GM19395 (cell line): ENCODE data around the gene IQCE.

Source experiments
- ATAC-seq: cut with Tn5 transposase; IDR thresholded peaks from one replicate; pipeline ENCODE4 v1.9.1; 2021; ENCODE audit warnings: mild to moderate bottlenecking, moderate library complexity; ENCODE audit not compliant: unreplicated experiment

Gene IQCE

GRCh38 chr7:2644220-2644561 is 85.4 kb downstream of the IQCE start:
- ATAC-seq: no peak

- peak; percentile 46 for ATAC-seq
These were observed 85.9 kb downstream of the IQCE start for GRCh38 chr7:2644562-2645273.

GRCh38 chr7:2645274-2645868 is 86.6 kb downstream of the IQCE start:
- ATAC-seq: peak; percentile 77

GRCh38 chr7:2646336-2646679 is 87.5 kb downstream of the IQCE start:
- no peak for ATAC-seq

DNA sequence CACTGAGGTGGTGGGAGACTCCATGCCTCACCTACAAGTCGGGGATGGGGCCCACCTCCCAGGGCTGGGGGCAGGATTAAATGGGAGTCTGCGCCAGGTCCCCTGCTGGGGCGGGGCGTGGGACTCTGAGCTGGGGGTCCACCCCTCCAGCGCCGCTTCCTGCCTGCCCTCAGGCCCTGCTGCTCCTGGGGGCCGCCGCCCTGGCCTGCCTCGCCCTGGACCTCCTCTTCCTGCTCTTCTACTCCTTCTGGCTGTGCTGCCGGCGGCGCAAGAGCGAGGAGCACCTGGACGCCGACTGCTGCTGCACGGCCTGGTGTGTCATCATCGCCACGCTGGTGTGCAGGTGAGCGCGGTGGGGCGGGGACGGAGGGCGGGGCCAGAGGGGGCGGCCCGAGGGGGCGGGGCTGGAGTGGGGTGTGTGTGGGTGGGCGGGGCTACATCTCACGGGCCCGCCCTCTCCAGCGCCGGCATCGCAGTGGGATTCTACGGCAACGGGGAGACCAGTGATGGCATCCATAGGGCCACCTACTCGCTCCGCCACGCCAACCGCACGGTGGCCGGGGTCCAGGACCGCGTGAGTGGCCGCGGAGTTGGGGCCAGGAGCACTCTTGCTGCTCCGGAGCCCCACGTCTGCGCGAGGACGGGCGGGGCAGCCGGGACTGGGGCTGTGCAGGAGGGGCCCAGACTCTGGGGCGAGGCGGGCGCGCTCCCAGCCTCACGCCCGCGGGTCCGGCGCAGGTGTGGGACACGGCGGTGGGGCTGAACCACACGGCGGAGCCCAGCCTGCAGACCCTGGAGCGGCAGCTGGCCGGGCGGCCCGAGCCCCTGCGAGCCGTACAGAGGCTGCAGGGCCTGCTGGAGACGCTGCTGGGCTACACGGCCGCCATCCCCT is 88.1 kb downstream of the IQCE start:
- no peak for ATAC-seq

DNA sequence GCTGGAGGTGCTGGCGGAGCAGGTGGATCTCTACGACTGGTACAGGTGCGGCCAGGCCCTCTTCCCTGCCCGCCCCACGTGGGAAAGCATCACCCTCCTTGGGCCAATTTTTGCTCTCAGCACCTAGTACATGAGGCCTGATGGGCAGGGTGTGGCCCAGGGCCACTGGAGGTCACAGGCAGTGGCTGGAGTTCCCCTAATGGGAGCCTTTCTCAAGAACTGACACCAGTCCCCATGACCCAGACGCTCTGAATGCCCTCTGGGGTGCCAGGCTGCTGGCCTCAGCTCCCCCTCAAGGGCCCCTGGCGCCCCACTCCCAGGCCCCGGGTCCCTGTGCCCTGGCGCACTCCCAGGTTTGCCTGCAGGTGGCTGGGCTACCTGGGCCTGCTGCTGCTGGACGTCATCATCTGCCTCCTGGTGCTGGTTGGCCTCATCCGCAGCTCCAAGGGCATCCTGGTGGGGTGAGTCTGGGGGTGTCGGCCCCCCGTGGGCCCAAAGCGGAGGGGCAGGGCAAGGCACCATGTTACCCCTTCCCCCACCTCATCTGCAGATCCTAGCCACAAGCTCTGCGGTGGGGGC is 88.9 kb downstream of the IQCE start:
- ATAC-seq: no peak

GRCh38 chr7:2649139-2649838 is 90.5 kb downstream of the IQCE start:
- ATAC-seq: no peak

DNA sequence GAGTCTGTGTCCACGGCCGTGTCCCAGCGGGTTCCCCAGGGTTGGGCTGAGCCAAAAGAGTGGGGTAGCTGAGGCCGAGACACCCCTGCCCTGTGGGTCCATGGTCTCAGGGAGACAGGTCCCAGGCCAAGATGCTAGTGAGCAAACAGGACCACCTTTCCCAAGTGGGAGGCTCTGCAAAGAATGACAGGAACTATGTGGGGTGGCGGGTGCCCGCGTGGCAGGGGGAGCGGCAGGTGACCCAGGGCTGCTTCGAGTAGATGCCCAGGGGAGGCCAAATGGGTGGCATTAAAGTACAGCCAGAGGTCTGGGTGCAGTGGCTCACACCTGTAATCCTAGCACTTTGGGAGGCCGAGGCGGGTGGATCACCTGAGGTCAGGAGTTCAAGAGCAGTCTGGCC is 91.2 kb downstream of the IQCE start:
- no peak for ATAC-seq

- no peak for ATAC-seq
These were observed 91.7 kb downstream of the IQCE start for GRCh38 chr7:2650451-2650850.

DNA sequence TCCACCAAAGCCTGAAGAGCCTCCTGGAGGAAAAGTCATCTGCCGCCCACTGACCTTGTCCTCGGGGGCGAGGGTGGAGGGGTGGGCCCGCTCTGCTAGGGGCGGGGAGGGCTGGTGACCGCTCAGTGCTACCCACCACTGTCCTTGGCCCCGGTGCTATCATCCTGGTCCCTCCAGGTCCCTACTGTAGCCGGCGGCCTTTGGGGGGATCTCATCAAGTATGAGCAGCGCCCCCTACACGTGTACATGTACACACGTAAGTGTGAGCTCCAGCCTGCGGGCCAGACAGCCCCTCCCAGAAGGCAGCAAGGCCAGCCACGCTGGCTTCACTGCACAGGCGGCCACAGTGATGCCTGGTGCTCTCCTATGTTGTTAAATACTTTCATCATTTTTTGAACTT is 92.6 kb downstream of the IQCE start:
- no peak for ATAC-seq

GRCh38 chr7:2651847-2652735 is 93.3 kb downstream of the IQCE start:
- no peak for ATAC-seq

DNA sequence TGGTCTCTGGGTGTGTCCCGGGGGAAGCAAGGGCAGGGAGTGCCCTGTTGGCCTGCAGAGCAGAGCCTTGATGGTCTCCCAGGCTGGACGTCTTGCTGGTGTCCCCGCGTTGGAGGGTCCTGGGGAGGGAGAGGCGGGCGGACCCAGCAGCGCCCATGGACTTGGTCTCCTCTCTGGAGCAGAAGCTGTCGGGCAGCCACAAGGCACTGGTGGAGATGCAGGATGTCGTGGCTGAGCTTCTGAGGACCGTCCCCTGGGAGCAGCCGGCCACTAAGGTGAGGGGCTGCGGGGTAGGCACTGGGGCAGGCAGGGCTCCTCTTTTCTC is 93.9 kb downstream of the IQCE start:
- ATAC-seq: no peak

- ATAC-seq: no peak
These were observed 95.3 kb downstream of the IQCE start for GRCh38 chr7:2654059-2654458.

DNA sequence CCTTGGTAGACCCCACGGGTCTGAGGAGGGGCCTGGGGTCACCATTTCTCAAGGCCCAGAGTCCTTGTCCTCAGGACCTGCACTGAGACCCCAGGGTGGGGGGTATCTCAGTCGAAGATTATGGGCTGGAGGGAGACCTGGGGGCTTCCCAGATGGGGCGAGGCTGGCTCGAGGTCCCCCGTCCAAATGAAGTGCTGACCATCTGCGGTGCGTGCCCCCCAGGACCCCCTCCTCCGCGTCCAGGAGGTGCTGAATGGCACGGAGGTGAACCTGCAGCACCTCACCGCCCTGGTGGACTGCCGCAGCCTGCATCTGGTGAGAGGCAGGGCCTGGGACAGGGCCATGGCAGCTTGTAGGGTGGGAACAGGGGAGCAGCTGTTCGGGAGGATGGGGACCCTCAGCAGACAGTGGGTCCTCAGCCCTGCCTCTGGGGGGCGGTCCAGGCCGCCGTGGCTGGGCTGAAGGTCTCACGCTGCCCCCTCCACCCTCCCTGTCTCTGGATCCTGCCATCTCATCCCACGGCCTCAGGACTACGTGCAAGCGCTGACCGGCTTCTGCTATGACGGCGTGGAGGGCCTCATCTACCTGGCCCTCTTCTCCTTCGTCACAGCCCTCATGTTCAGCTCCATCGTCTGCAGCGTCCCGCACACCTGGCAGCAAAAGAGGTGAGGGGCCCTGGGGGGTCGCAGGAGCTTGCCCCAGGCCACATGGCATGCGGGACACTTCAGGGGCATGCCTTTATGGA is 97.3 kb downstream of the IQCE start:
- ATAC-seq: no peak

DNA sequence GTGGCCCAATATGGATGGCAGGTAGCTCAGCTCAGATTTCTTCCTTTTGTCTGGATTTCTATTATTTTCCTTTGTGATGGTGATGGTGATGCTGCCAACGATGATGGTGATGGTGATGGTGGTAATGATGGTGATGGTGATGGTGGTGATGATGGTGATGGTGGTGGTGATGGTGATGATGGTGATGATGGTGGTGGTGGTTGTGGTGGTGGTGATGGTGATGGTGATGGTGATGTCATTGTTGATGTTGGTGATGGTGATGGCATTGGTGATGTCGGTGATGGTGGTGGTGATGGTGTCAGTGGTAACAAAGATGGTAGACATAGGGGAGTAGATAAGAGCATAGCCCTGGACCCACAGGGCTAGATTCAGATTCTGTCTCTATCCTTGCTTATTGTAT is 98.4 kb downstream of the IQCE start:
- ATAC-seq: no peak

DNA sequence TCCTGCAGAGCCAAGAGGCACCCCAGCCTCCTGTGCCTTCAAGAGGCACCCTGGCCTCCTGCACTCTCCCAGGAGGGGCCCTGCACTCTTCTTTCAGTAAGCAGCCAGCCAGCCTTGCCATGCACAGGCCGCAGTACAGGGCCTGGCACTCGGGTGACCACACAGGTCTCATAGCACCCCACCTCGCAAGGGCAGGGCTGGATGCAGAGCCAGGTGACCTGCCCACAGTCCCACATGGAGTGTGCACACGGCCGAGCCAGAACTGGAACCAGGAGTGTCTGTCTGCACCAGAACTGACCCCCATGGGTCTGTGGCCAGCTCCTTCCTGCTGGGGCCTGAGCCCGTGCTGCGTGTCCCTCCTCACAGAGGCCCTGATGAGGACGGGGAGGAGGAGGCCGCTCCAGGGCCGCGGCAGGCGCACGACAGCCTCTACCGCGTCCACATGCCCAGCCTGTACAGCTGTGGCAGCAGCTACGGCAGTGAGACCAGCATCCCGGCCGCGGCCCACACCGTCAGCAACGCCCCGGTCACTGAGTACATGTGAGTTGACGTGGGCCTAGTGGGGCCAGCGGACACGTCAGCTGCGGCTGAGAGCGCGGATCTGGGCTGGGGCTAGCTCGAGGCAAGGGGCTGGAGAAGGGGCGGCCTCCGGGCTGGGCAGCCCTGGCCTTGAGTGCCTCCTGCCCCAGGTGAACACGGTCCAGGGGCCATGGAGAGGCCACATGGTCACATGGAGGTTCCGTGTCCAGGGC is 99.3 kb downstream of the IQCE start:
- no peak for ATAC-seq

DNA sequence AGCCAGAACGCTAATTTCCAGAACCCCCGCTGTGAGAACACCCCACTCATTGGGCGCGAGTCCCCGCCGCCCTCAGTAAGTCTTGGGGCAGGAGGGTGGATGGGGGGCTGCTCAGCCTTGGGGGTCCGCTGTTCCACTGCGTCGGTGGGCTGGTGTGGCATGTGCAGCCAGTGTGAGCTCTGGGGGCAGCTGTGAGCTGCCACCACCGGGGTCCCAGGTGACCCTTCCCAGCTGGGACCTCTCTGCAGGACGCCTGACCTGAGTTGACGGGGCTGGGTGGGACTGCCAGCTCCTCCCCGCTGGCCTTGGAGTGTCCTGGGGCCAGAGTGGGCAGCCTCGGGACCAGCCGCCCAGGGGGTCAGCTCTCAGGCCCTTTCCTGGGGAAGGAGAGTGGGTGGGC is 100.2 kb downstream of the IQCE start:
- no peak for ATAC-seq

DNA sequence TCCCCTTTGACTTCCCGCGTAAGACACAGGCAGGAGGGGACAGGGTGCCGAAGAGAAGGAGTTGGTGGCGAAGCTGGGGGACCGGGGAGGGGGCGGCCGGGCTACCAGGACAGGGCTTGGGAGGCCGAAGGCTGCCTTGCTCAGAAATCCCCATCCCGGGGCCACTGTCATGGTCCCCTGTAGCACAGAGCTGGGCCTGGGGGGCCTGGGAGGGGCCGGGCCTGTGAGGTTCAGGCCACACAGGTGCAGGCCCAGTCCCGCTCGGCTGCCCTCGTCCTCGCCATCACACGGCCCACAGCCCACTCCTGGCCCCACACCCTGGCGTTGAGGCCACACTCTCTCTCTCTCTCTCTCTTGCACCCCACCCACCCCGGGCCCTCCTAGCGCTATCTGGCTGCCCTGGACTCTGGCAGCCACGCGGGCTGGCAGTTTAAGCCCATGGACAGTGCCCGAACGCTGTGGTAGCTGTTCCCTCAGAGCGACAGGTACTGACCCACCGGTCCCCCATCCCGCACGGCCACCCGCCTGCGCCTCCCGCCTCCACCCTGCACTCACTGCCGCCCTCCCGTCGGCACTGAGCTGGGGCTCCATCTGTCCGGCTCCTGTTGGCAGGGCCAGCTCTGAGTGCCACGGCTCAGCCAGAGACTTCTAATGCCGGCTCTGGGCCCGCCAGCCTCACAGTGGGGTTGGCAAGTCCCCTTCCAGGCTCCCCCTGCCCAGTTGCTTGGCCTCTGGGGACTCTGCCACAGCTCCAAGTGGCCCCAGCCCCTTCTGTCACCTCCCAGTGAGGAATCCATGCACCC is 101.0 kb downstream of the IQCE start:
- ATAC-seq: no peak
